ENCODE data around the gene TLE2.
"Not testable (repeated sequence)": the region's sequence is repeated elsewhere in the genome, so short reads cannot be mapped to it uniquely, and the experiment has no call there.

The TLE2 gene

DNA sequence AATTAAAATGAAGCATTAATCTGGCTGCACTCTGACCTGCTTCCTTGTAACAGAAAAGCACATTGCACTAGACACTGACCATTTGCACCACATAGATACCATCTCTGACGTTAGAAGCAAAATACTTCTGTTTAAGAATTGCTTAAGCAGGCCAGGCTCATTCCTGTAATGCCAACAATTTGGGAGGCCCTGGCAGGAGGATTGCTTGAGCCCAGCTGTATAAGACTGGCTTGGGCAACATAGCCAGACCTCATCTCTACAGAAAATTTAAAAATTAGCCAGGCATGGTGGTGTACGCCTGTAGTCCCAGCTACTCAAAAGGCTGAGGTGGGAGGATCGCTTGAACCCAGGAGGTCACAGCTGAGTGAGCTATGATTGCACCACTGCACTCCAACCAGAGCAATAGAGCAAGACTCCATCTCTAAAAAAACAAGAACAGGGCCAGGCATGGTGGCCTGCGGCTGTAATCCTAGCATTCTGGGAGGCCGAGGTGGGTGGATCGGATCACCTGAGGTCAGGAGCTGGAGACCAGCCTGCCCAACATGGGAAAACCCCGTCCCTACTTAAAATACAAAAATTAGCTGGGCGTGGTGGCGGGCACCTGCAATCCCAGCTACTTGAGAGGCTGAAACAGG lies 58.8 kb downstream of the TLE2 start:
- Histone ChIP-seq H3K4me2 (ENCODE audit: low read depth, low read length, poor library complexity, severe bottlenecking) (no peak overlapping the region), H3K27ac (ENCODE audit: low read depth, low read length) (no peak overlapping the region)

DNA sequence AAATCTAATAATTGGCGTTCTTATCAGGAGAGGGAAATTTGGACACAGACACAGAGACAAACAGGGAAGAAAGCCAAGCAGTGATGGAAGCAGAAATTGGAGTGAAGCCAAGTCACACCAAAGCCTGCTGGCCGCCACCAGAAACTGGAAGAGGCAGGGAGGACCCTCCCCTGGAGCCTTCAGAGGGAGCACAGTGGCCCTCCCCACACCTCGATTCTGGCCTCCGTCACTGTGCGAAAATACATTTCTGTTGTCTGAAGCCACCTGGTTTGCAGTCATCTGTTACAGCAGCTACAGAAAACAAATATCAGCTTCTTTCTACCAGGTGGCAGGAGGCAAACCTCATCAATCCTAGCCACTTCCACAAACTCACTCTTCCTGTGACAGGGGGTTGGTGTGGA lies 60.0 kb downstream of the TLE2 start:
- Histone ChIP-seq H2AFZ (ENCODE audit: low read depth, low read length, severe bottlenecking) (no peak overlapping the region), H3K27me3 (ENCODE audit: low read length) (no peaks in the 10 kb centered on the region), H3K79me2 (ENCODE audit: insufficient read depth, low read length) (no peaks in the 10 kb centered on the region), H3K36me3 (ENCODE audit: low read length) (no peaks in the 10 kb centered on the region), H3K27ac (ENCODE audit: low read depth, low read length) (no peak overlapping the region), H3K9me3 (ENCODE audit: insufficient read depth, low read length) (no peaks in the 10 kb centered on the region), H4K20me1 (ENCODE audit: low read depth, low read length) (no peaks in the 10 kb centered on the region), H3K9me2 (replicated peaks; ENCODE audit: insufficient read depth, low read length) (no peaks in the 10 kb centered on the region), H3K9ac (ENCODE audit: low read length) (no peak overlapping the region), H3K4me2 (ENCODE audit: low read depth, low read length, poor library complexity, severe bottlenecking) (no peak overlapping the region), H3F3A (ENCODE audit: insufficient read depth) (no peaks in the 10 kb centered on the region), H3K4me3 (ENCODE audit: insufficient read depth, low read length, poor library complexity, severe bottlenecking) (no peak overlapping the region)
- TF ChIP-seq, protein P1, sequence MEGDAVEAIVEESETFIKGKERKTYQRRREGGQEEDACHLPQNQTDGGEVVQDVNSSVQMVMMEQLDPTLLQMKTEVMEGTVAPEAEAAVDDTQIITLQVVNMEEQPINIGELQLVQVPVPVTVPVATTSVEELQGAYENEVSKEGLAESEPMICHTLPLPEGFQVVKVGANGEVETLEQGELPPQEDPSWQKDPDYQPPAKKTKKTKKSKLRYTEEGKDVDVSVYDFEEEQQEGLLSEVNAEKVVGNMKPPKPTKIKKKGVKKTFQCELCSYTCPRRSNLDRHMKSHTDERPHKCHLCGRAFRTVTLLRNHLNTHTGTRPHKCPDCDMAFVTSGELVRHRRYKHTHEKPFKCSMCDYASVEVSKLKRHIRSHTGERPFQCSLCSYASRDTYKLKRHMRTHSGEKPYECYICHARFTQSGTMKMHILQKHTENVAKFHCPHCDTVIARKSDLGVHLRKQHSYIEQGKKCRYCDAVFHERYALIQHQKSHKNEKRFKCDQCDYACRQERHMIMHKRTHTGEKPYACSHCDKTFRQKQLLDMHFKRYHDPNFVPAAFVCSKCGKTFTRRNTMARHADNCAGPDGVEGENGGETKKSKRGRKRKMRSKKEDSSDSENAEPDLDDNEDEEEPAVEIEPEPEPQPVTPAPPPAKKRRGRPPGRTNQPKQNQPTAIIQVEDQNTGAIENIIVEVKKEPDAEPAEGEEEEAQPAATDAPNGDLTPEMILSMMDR (IDR thresholded peaks at IDR 0.05; ENCODE audit: insufficient read depth, low read length, poor library complexity, severe bottlenecking) = no peak
- no peak for TF ChIP-seq EZH2phosphoT487 (conservative IDR thresholded peaks at IDR 0.05; ENCODE audit: low read length)

More for the DNA sequence above, 58.8 kb downstream of the TLE2 start:
- no peaks in the 10 kb centered on the region for H3K9me3 ChIP-seq (ENCODE audit: insufficient read depth, low read length)
- no peaks in the 10 kb centered on the region for H3K9me2 ChIP-seq (replicated peaks; ENCODE audit: insufficient read depth, low read length)
- TF ChIP-seq, protein P1 (IDR thresholded peaks at IDR 0.05; ENCODE audit: insufficient read depth, low read length, poor library complexity, severe bottlenecking) = no peak
- TF ChIP-seq EZH2phosphoT487 (conservative IDR thresholded peaks at IDR 0.05; ENCODE audit: low read length) = no peak
- H3K36me3 ChIP-seq (ENCODE audit: low read length) = no peaks in the 10 kb centered on the region
- H3K27me3 ChIP-seq (ENCODE audit: low read length) = no peaks in the 10 kb centered on the region
- H4K20me1 ChIP-seq (ENCODE audit: low read depth, low read length) = no peaks in the 10 kb centered on the region
- no peak overlapping the region for H3K9ac ChIP-seq (ENCODE audit: low read length)
- H2AFZ ChIP-seq (ENCODE audit: low read depth, low read length, severe bottlenecking) = no peak overlapping the region
- no peak overlapping the region for H3K4me3 ChIP-seq (ENCODE audit: insufficient read depth, low read length, poor library complexity, severe bottlenecking)
- H3K79me2 ChIP-seq (ENCODE audit: insufficient read depth, low read length) = no peaks in the 10 kb centered on the region
- H3F3A ChIP-seq (ENCODE audit: insufficient read depth) = no peaks in the 10 kb centered on the region

DNA sequence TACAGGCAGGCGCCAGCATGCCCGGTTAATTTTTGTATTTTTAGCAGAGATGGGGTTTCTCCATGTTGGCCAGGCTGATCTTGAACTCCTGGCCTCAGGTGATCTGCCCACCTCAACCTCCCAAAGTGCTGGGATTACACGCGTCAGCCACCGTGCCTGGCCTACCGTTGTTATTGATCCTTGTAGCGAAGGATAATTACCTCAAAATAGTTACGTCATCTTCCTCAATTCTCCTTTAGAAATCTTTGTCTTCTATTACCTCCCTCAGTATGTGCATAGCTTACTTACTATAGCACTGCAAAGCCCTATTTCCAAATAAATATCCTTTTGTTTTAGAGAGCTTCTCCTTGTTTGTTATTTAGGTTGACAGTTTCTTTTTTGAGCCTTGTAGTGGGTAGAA lies 61.1 kb downstream of the TLE2 start:
- Histone ChIP-seq H3K36me3 (ENCODE audit: low read length) (no peaks in the 10 kb centered on the region), H4K20me1 (ENCODE audit: low read depth, low read length) (no peaks in the 10 kb centered on the region), H3K4me3 (ENCODE audit: insufficient read depth, low read length, poor library complexity, severe bottlenecking) (no peak overlapping the region), H3K9ac (ENCODE audit: low read length) (no peak overlapping the region), H3K9me3 (ENCODE audit: insufficient read depth, low read length) (no peaks in the 10 kb centered on the region), H3F3A (ENCODE audit: insufficient read depth) (no peaks in the 10 kb centered on the region), H3K27me3 (ENCODE audit: low read length) (no peaks in the 10 kb centered on the region), H2AFZ (ENCODE audit: low read depth, low read length, severe bottlenecking) (no peak overlapping the region), H3K4me2 (ENCODE audit: low read depth, low read length, poor library complexity, severe bottlenecking) (no peak overlapping the region), H3K79me2 (ENCODE audit: insufficient read depth, low read length) (no peaks in the 10 kb centered on the region), H3K9me2 (replicated peaks; ENCODE audit: insufficient read depth, low read length) (no peaks in the 10 kb centered on the region), H3K27ac (ENCODE audit: low read depth, low read length) (no peak overlapping the region)
- no peak for TF ChIP-seq EZH2phosphoT487 (conservative IDR thresholded peaks at IDR 0.05; ENCODE audit: low read length)

DNA sequence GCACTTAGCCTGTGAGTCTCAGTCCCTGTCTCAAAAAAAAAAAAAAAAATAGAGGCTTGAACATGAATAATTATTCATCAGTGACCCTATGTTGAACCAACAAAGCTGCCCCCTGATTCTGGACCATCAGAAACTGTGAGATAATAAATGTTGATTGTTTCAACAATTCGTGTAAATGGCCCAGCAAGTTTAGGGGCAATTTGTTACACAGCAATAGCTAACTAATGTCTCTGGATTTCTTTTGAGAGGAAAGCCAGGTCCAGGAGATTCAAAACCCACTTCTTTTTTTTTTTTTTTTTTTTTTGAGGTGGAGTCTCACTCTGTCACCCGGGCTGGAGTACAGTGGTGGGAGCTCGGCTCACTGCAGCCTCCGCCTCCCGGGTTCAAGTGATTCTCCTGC lies 64.2 kb downstream of the TLE2 start:
- TF ChIP-seq, protein P1 (IDR thresholded peaks at IDR 0.05; ENCODE audit: insufficient read depth, low read length, poor library complexity, severe bottlenecking) = no peak
- TF ChIP-seq EZH2phosphoT487 (conservative IDR thresholded peaks at IDR 0.05; ENCODE audit: low read length) = no peak
- H3K9ac ChIP-seq (ENCODE audit: low read length) = no peak overlapping the region
- H3F3A ChIP-seq (ENCODE audit: insufficient read depth) = no peaks in the 10 kb centered on the region
- H3K27me3 ChIP-seq (ENCODE audit: low read length) = no peaks in the 10 kb centered on the region
- no peak overlapping the region for H3K4me3 ChIP-seq (ENCODE audit: insufficient read depth, low read length, poor library complexity, severe bottlenecking)
- no peak overlapping the region for H3K4me2 ChIP-seq (ENCODE audit: low read depth, low read length, poor library complexity, severe bottlenecking)
- H3K9me2 ChIP-seq (replicated peaks; ENCODE audit: insufficient read depth, low read length) = no peaks in the 10 kb centered on the region
- H3K9me3 ChIP-seq (ENCODE audit: insufficient read depth, low read length) = no peaks in the 10 kb centered on the region
- no peak overlapping the region for H2AFZ ChIP-seq (ENCODE audit: low read depth, low read length, severe bottlenecking)
- no peaks in the 10 kb centered on the region for H3K79me2 ChIP-seq (ENCODE audit: insufficient read depth, low read length)
- no peaks in the 10 kb centered on the region for H4K20me1 ChIP-seq (ENCODE audit: low read depth, low read length)
- no peak overlapping the region for H3K27ac ChIP-seq (ENCODE audit: low read depth, low read length)
- H3K36me3 ChIP-seq (ENCODE audit: low read length) = no peaks in the 10 kb centered on the region

DNA sequence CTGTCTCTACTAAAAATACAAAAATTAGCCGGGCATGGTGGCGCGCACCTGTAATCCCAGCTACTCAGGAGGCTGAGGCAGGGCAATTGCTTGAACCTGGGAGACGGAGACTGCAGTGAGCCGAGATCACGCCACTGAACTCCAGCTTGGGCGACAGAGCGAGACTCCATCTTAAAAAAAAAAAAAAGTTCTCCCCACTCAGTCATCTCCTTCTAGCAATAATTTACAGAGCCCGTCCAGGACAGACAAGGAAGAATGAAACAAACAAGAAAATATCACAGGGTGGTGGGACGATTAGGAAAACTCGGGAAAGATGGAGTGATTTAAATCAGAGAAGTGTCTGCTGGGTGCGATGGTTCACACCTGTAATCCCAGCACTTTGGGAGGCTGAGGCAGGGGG lies 65.4 kb downstream of the TLE2 start:
- not testable (repeated sequence) for H3K4me3 ChIP-seq (ENCODE audit: insufficient read depth, low read length, poor library complexity, severe bottlenecking); H3K79me2 ChIP-seq (ENCODE audit: insufficient read depth, low read length); H4K20me1 ChIP-seq (ENCODE audit: low read depth, low read length); H3K27me3 ChIP-seq (ENCODE audit: low read length); H2AFZ ChIP-seq (ENCODE audit: low read depth, low read length, severe bottlenecking); H3K9ac ChIP-seq (ENCODE audit: low read length); H3K4me2 ChIP-seq (ENCODE audit: low read depth, low read length, poor library complexity, severe bottlenecking); H3F3A ChIP-seq (ENCODE audit: insufficient read depth); H3K36me3 ChIP-seq (ENCODE audit: low read length); H3K27ac ChIP-seq (ENCODE audit: low read depth, low read length); H3K9me2 ChIP-seq (replicated peaks; ENCODE audit: insufficient read depth, low read length); H3K9me3 ChIP-seq (ENCODE audit: insufficient read depth, low read length)

All from SU-DHL-6 (cell line).